Body of pancreas (tissue), 4 donors: ENCODE data around the gene MED17.

Source experiments
- POLR2A ChIP-seq, 3 donors: fragments of 450-650 bp; IDR thresholded peaks; one replicate each; pipeline ENCODE4 v1.6.1; 2016; ENCODE audit warnings: antibody characterized with exemption in 3 of 3, mild to moderate bottlenecking in 2 of 3
- TF ChIP-seq, protein P1 (sequence below), 7 experiments: fragments of 450-650 bp in 4 of 7; fragments of 200-600 bp in 3 of 7; sonication (generic) in 3 of 7; IDR thresholded peaks; one replicate each; pipeline ENCODE4 v1.5.1; 2016 to 2019; ENCODE audit warnings: antibody characterized with exemption in 7 of 7

DNA sequence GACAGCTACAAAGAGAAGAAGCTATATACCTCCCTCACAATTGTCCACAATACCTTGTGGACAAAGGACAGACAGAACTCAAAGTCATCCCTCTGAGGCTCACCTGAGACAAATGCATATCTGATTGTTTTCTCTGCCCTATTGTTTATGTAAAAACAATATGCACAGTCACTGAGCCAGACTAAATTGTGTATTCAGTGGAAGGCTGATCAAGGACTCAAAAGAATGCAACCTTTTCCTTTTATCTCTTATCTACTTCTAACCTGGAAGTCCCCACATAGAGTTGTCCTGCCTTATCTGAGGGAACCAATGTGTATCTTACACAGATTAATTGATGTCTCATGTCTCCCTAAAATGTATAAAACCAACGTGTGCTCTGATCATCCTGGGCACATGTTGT, 13.9 kb upstream of the MED17 start:
- TF ChIP-seq, protein P1, sequence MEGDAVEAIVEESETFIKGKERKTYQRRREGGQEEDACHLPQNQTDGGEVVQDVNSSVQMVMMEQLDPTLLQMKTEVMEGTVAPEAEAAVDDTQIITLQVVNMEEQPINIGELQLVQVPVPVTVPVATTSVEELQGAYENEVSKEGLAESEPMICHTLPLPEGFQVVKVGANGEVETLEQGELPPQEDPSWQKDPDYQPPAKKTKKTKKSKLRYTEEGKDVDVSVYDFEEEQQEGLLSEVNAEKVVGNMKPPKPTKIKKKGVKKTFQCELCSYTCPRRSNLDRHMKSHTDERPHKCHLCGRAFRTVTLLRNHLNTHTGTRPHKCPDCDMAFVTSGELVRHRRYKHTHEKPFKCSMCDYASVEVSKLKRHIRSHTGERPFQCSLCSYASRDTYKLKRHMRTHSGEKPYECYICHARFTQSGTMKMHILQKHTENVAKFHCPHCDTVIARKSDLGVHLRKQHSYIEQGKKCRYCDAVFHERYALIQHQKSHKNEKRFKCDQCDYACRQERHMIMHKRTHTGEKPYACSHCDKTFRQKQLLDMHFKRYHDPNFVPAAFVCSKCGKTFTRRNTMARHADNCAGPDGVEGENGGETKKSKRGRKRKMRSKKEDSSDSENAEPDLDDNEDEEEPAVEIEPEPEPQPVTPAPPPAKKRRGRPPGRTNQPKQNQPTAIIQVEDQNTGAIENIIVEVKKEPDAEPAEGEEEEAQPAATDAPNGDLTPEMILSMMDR (IDR thresholded peaks at IDR 0.05): no peak
- TF ChIP-seq POLR2A (IDR thresholded peaks at IDR 0.05): no peak
